NCI-H226 (cell line): ENCODE measurements around the gene CIRBP.
A peak's percentile ranks its signal among the peaks of the same experiment; 100 is the strongest.

Experiments used
- DNase-seq: peaks from one replicate; pipeline ENCODE4 v3.0.0-alpha.2; 2015

The CIRBP gene

DNA sequence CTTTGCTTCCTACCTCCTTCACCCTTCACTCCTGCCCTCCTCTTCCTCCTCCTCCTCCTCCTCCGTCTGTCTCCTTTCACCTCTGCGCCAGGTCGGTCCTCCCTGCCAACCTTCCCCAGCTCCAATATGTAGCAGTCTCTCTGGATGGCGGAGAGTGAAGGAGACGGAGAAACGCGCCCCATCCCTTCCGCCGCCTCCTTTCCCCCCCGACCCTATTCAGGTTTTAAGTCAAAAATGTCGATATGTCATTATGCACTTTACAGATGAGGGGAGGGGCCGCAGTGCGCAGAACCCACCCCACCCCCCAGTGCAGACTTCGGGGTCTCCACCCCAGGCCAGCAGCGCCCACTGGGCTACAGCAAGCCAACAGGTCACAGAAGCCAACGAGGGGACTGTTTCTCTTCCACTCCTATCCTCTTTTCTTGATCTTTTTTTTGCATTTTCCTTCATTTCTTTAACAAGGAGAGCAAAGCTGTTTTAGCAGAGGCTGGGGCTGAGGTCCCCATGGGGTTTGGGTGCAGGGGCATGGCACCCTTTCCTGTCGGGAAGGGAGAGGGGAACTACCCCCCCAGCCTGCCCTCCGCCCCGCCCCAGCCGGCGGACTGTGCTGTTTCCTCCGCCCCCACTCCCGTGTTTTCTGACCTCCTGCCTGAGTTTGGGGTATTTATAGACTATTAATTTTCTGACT lies 11.5 kb upstream of the CIRBP start:
- DNase-seq = no peak

- no peak for DNase-seq
These were observed 11.0 kb upstream of the CIRBP start for GRCh38 chr19:1258163-1258492.

GRCh38 chr19:1258707-1259205 lies 10.4 kb upstream of the CIRBP start:
- DNase-seq = no peak

- peak; percentile 59 for DNase-seq
These were observed 9.8 kb upstream of the CIRBP start for GRCh38 chr19:1259206-1259875.

DNA sequence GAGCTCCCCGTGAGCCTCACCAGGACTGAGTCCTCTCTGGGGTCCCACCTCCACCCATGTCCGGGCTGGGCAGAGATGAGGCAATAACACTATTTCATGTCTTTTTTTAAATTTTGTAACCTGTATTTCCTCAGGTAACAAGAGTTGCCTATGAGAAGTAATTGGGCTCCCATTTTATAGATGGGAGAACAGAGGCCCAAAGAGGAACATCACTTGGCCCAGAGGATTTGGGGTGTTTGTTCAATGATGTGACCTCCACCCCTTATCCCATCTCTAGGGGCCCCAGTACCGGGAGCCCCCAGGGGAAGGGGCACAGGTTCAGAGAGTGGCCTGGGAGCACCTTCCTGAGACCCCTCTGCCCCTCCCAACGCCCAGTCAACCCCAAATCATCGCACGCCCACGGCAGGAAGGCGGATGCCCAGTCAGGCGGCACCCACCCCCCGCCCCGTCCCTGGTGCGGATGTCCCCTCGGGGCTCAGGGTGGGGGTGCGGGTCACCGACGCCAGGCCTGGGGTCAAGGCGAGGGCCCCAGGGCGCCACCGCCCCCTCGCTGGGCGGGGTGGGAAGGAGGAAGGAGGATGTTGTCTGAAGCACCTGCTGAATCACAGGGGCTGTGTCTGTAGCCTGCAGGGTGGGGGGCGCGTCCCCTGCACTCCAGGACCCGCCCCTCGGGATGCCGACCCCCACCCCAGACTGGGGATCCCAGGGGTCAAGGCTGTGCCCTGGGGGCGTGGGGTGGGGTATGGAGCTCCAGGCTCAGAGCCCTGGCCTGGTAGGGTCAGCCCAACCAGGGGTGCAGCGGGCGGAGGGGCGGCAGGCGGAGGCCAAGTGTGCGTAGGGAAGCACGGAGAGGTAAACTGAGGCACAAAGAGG lies 9.0 kb upstream of the CIRBP start:
- peak; percentile 52 for DNase-seq

GRCh38 chr19:1260749-1261537 lies 8.2 kb upstream of the CIRBP start:
- peak; percentile 91 for DNase-seq

GRCh38 chr19:1261538-1261797 lies 7.7 kb upstream of the CIRBP start:
- no peak for DNase-seq

DNA sequence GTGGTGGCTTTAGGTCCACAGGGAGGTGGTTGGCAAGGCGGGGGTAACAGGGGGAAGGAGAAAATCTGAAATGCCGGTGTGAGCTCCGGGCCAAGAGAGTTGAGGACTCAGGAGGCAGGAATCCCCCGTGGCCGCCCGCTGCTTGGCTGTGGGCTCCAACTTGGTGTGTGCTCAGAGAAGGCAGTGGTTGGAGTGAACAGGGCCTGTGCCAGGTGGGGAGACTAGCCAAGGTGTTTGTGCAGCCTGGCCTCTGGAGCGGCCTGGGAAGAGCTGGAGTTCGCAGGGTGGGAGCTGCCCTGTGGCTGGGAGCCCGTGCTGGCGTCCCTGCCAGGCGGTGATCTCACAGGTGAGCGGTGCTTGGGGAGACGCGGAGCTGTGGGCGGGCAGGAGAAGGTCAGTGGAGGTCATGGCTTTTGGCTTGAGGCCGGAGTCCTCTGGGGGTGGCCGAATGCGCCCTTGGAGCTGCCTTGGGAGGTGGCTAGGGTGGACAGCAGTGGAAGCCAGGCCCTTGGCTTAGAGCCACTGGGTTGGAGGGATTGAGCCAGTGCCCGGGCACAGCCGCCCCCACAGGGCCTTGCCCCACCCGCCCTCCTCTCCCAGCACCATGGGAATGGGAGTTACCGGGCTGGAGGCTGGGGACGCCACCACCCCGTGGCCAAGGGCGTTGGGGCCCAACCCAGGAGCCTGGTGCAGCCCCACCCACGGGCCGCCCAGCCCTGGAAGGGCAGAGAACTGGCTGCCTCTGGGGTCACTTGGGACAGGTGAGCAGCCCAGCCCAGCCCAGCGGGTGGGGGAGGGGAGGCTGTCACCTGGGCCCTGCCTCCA lies 7.1 kb upstream of the CIRBP start:
- DNase-seq = peak; percentile 92

DNA sequence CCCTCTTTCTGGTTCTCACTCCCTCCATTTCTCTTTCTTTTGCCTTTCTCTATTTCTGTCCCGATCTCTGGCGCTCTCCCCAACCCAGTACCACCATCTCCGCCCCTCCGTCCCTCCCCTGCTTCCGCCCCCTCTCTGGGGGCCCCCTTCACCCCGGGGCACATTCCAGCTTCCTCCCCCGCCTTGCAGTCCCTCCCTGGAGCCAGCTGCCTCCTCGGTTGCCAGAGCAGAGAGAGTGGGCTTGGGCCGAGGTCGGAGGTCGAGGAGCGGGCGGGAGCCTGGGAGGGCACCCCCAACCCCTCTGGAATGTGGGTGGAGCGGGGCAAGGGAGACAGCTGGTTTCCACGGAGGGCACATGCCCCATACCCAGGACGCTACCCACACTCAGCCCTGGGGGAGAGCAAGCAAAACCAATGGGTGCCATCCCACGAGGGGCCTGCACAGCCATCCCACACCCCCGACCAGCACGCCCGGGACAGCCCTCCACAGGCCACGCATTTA lies 6.5 kb upstream of the CIRBP start:
- peak; percentile 71 for DNase-seq

DNA sequence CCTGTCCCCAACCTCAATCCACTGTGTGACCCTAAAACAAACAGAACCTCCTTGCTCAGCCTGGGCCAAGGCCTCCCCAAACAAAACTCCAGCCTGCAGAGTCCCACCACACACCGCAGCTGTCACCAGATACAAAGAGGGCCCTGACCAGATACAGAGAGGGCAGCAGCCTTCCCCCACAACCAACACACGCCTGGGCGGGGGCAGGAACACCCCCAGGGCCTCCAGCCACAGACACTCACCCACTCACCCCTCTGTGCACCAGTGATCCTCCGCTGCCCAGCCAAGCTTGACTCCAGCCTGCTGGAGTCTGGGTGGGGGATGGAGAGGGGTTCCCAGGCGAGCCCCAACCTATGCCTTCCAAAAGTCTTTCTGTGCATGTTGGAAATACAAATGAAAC lies 5.9 kb upstream of the CIRBP start:
- no peak for DNase-seq

- peak; percentile 94 for DNase-seq
These were observed 4.1 kb upstream of the CIRBP start for GRCh38 chr19:1264801-1265614.

- peak; percentile 66 for DNase-seq
These were observed 3.5 kb upstream of the CIRBP start for GRCh38 chr19:1265615-1266128.

GRCh38 chr19:1266129-1266915 lies 2.8 kb upstream of the CIRBP start:
- peak; percentile 93 for DNase-seq

GRCh38 chr19:1266916-1267476 lies 2.1 kb upstream of the CIRBP start:
- DNase-seq = peak; percentile 37

DNA sequence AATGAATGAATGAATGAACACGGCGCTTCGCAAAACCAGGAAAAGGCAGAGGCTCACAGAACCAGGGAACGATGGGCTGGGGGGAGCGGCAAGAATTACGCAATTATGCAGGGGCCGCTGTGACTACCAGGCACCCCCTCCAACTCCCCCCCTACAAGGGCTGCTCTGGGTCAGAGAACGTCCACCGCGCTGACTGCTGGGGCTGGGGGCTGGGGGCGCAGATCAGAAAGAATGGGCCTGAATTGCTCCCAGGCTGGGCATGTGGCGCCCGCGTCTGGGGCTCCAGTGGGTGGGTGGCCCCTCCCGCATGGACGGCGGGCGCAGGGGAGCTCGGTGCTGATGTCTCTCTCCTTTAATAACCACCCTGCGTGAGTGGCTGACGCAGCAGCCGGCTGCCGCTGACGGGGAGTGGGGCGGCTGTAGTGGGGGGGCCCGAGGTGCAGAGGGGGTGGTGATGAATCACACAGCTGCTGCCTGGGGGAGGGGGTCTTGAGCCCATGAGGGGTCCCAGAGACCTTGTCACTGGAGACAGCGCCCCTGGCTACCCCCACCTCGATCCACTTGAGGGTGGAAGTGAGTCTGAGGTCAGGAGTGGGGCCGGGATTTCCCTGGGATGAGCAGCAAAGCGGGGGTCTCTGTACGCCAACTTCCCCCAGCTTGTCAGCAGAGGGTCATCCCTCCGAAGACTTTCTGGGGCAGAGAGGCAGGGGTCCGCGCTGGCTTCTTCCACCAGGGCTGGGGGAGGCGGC lies 1.5 kb upstream of the CIRBP start:
- no peak for DNase-seq

DNA sequence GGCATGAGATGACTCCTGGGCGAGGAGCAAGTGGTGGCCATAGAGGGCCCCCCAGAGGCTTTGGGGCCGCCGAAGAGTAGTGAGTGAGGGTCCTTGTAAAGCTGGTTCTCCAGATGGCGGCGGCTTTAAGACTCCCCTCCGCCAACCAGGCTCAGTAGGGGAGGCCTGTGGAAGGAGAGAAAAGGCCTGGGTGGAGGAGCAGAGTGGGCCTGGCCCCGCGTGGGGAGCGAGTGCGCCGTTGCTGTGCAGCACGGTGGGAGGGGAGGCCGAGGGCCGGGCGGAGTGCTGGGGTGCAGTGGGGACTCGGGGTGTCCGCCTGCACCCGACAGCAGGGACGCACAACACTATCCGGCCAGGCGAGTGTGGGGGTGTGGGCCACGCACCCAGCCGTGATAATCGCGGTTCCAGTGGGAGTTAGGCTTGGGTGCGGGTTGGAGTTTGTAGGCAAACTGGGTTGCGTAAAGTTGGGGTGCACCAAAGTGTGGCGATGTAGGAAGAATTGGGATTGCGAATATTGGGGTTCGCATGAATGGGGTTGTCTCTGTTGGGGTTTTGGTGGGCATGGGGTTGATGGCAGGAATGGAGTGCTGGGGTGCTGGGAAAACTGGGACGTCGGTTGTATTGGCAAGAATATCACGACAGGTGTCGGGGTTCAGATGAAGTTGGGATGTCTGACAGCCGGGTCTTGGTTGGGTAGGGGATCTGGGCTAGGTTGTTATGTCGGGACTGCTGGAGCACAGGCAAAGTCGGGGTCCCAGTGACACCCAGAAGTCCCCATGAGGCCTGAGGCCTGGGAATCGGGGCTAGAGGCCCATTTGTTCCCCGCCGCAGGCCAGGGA lies 687 bp upstream of the CIRBP start:
- no peak for DNase-seq

DNA sequence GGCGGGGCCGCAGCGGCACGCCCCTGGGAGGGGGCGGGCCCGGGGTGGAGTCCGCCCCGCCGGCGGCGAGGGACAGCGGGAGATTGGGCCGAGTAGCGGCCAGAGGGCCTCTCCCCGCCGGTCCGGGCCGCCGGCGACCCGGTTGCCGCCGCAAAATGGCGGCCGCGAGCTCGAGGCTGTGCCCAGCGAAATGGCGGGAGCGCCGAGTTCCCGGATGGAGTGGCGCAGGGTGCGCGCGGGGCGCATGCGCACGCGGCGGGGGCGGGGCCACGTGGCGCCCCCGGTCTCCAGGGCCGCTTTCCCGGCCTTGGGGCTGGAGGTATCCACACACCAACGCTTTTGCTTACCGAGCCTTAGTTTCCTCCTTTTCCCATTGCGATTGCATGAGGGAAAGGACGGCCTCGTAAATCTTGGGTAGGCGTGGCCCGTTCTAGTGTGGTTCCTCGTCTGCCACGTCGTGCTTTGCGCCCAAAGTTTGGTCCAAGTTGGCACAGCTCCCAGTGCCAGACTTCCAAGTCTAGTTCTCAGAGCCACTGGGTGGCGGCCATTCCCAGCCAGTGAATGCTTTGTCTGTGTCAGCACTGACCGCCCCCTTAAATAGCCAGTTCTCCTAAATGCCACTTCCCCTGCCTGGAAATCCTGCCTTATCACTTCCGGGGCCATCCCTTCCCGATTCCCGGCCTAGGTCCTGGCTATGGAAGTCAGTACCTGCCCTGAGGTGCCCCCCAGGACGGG lies 513 bp downstream of the CIRBP start:
- peak; percentile 82 for DNase-seq
